ENCODE measurements around the gene MRPS24. TPM values are rescaled to one million over a fixed set of nuclear protein-coding genes. Genes with fewer than 3 reads are reported as not detected.
"Not testable (repeated sequence)": the region's sequence is repeated elsewhere in the genome, so short reads cannot be mapped to it uniquely, and the experiment has no call there.

The MRPS24 gene
- total RNA-seq, 1 donor from 2014 or later: 51.8 TPM

DNA sequence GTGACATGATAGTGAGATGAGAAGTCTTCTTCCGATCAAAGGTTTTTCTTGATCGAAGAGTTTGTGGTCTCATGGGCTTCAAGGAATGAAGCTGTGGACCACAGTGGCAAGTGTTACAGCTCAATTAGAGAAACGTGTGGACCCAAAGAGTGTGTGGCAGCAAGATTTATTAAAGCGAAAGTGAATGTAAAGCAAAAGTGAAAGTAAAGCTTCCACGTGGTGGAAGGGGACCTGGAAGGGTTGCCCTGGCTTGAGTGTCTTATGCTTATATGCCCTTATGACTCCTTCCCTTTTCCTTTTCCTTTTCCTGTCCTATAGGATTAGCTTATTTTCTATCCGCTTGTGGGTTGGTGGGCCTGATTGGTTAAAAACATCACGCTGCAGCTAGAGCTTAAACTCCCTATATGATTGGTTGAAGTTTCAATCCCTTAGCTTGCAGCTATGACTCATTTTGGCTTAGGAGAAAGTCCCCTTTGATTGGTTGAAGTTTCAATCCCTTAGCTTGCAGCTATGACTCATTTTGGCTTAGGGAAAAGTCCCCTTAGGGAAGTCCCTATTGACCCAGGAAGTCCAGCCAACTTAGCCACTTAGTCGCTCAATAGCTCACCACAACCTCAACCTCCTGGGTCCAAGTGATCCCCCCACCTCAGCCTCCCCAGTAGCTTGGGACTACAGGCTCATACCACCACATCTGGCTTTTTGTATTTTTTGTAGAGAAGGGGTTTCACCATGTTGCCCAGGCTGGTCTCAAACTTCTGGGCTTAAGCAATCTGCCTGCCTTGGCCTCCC lies 34.7 kb downstream of the MRPS24 start:
- H3K4me3 Mint-ChIP-seq (ENCODE audit: unreplicated experiment): no peak overlapping the region
- no peak overlapping the region for H3K27ac Mint-ChIP-seq (ENCODE audit: unreplicated experiment)
- no peaks in the 10 kb centered on the region for H3K36me3 Mint-ChIP-seq (ENCODE audit: low read depth, unreplicated experiment)
- peaks cover 2% of the 10 kb centered on the region for H3K27me3 Mint-ChIP-seq (ENCODE audit: unreplicated experiment)
- H3K4me1 Mint-ChIP-seq (ENCODE audit: unreplicated experiment): no peaks in the 10 kb centered on the region
- TF ChIP-seq, protein P1, sequence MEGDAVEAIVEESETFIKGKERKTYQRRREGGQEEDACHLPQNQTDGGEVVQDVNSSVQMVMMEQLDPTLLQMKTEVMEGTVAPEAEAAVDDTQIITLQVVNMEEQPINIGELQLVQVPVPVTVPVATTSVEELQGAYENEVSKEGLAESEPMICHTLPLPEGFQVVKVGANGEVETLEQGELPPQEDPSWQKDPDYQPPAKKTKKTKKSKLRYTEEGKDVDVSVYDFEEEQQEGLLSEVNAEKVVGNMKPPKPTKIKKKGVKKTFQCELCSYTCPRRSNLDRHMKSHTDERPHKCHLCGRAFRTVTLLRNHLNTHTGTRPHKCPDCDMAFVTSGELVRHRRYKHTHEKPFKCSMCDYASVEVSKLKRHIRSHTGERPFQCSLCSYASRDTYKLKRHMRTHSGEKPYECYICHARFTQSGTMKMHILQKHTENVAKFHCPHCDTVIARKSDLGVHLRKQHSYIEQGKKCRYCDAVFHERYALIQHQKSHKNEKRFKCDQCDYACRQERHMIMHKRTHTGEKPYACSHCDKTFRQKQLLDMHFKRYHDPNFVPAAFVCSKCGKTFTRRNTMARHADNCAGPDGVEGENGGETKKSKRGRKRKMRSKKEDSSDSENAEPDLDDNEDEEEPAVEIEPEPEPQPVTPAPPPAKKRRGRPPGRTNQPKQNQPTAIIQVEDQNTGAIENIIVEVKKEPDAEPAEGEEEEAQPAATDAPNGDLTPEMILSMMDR (IDR thresholded peaks at IDR 0.05; ENCODE audit: unreplicated experiment): no peak
- no peak for DNase-seq (ENCODE audit: low spot score)
- H3K9me3 Mint-ChIP-seq (ENCODE audit: unreplicated experiment): peaks cover 3% of the 10 kb centered on the region

DNA sequence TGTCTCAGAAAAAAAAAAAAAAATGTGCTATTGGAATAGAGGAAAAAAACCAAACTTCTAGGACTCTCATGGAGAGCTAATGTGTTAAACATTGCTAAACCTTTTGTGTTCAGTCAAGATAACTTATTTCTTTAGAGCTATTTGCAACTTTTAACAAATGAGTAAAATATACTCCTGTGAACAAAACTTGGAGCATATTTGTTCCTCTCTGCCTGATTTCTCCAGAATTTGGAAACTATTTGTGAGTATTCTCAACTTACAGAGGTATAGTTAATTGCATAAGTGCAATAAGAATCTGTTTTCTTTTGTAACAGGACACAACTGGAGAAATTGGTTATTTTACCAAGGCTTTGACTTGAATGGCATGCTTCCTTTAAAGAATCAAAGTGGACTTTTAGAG lies 38.4 kb downstream of the MRPS24 start:
- not testable (repeated sequence) for H3K9me3 Mint-ChIP-seq (ENCODE audit: unreplicated experiment); H3K27me3 Mint-ChIP-seq (ENCODE audit: unreplicated experiment); H3K4me1 Mint-ChIP-seq (ENCODE audit: unreplicated experiment); H3K4me3 Mint-ChIP-seq (ENCODE audit: unreplicated experiment); H3K27ac Mint-ChIP-seq (ENCODE audit: unreplicated experiment); DNase-seq (ENCODE audit: low spot score); H3K36me3 Mint-ChIP-seq (ENCODE audit: low read depth, unreplicated experiment)

DNA sequence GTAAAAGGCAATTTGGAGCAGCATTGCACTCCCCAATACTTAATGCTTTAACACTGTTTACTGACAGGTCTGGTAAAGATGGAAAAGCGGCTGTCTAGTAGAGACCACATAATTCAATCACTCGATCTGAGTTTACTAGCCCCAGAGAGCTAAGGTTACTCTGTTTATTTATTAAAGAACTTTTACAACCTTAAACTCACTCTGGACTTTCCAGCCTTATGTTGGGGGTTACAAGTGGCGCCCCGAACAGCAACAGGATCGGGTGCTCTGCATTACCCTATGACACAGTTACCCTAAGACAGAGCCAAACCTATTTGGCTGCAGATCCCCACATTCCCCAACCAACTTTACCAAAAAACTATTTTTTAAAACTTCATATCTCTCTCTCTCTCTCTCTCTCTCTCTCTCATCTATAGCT lies 43.9 kb downstream of the MRPS24 start:
- Mint-ChIP-seq H3K27ac (ENCODE audit: unreplicated experiment) (no peak overlapping the region), H3K36me3 (ENCODE audit: low read depth, unreplicated experiment) (peaks cover 6% of the 10 kb centered on the region), H3K9me3 (ENCODE audit: unreplicated experiment) (no peaks in the 10 kb centered on the region), H3K27me3 (ENCODE audit: unreplicated experiment) (no peaks in the 10 kb centered on the region), H3K4me3 (ENCODE audit: unreplicated experiment) (no peak overlapping the region), H3K4me1 (ENCODE audit: unreplicated experiment) (no peaks in the 10 kb centered on the region)
- no peak for DNase-seq (ENCODE audit: low spot score)
- TF ChIP-seq, protein P1 (IDR thresholded peaks at IDR 0.05; ENCODE audit: unreplicated experiment): no peak

DNA sequence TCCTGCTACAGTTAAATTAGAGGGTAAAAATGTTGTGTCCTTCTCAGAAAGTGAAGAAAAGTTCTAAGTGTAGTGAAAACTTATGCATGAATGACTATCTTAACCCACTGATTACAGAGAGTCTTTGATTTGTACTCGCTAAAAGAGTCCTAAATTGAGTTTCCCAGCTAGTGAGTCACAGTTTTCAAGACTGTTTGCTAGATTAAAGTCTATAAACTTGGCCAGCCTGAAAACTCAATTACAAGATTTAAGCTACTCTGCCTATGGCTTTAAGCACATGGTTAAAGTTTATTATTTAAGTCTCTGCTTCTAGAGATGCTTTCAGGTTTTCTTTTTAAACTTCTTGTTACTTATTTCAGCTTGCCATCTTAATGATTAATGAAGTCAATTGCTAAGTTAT lies 44.4 kb downstream of the MRPS24 start:
- Mint-ChIP-seq H3K9me3 (ENCODE audit: unreplicated experiment) (no peaks in the 10 kb centered on the region), H3K4me1 (ENCODE audit: unreplicated experiment) (no peaks in the 10 kb centered on the region), H3K36me3 (ENCODE audit: low read depth, unreplicated experiment) (peaks cover 6% of the 10 kb centered on the region), H3K27ac (ENCODE audit: unreplicated experiment) (no peak overlapping the region), H3K27me3 (ENCODE audit: unreplicated experiment) (no peaks in the 10 kb centered on the region), H3K4me3 (ENCODE audit: unreplicated experiment) (no peak overlapping the region)
- TF ChIP-seq, protein P1 (IDR thresholded peaks at IDR 0.05; ENCODE audit: unreplicated experiment): no peak
- DNase-seq (ENCODE audit: low spot score): no peak

DNA sequence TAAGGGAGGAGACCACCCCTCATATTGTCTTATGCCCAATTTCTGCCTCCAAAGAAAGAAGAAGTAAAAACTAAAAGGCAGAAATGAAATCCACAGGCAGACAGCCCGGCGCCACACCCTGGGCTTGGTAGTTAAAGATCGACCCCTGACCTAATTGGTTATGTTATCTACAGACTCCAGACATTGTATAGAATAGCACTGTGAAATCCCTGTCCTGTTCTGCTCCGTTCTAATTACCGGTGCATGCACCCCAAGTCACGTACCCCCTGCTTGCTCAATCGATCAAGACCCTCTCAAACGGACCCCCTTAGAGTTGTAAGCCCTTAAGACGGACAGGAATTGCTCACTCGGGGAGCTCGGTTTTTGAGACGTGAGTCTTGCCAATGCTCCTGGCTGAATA lies 44.8 kb downstream of the MRPS24 start:
- not testable (repeated sequence) for H3K27me3 Mint-ChIP-seq (ENCODE audit: unreplicated experiment); H3K27ac Mint-ChIP-seq (ENCODE audit: unreplicated experiment); H3K9me3 Mint-ChIP-seq (ENCODE audit: unreplicated experiment); H3K4me1 Mint-ChIP-seq (ENCODE audit: unreplicated experiment); H3K4me3 Mint-ChIP-seq (ENCODE audit: unreplicated experiment); DNase-seq (ENCODE audit: low spot score); H3K36me3 Mint-ChIP-seq (ENCODE audit: low read depth, unreplicated experiment)

DNA sequence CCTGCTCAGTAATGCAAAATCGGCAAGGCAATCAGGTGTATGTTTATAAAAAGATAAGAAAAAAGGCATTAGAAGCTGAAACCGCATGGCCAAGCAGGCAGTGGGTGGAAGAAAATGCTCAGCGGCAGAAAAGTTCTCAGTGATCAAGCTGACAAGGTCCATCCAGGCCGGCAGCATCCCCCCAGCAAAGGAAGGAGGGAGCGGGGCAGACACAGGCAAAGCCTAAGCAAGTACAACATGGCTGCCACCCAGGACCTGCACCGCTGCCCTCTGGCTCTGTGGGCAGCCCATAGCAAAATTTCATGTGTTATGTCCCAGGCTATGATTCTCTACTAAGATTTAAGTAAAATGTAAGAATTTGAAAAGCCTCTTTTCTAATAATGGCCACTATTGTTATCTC lies 45.4 kb downstream of the MRPS24 start:
- Mint-ChIP-seq H3K36me3 (ENCODE audit: low read depth, unreplicated experiment) (peaks cover 2% of the 10 kb centered on the region), H3K4me3 (ENCODE audit: unreplicated experiment) (no peak overlapping the region), H3K9me3 (ENCODE audit: unreplicated experiment) (no peaks in the 10 kb centered on the region), H3K4me1 (ENCODE audit: unreplicated experiment) (no peaks in the 10 kb centered on the region), H3K27ac (ENCODE audit: unreplicated experiment) (no peak overlapping the region), H3K27me3 (ENCODE audit: unreplicated experiment) (no peaks in the 10 kb centered on the region)
- DNase-seq (ENCODE audit: low spot score): no peak
- TF ChIP-seq, protein P1 (IDR thresholded peaks at IDR 0.05; ENCODE audit: unreplicated experiment): no peak

DNA sequence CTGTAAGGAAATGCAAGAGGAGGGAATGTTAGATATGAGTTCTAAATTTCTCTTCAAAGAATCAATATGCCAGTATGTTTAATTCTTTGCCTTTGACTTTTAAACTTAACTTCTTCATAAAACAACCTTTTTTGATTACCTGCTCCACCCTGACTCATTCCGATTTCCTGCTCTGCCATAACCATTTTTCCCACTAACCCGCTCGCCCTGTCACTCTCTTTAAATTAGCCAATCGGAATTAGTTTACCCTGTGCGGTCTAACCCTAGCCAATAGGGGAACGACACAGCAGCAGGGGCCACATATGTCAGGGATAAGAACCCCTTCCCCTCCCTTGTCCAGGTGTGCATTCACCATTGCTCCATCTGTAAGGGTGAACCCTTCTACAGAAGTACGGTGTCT lies 45.9 kb downstream of the MRPS24 start:
- H3K27me3 Mint-ChIP-seq (ENCODE audit: unreplicated experiment); DNase-seq (ENCODE audit: low spot score); H3K36me3 Mint-ChIP-seq (ENCODE audit: low read depth, unreplicated experiment); H3K27ac Mint-ChIP-seq (ENCODE audit: unreplicated experiment); H3K9me3 Mint-ChIP-seq (ENCODE audit: unreplicated experiment); H3K4me3 Mint-ChIP-seq (ENCODE audit: unreplicated experiment); H3K4me1 Mint-ChIP-seq (ENCODE audit: unreplicated experiment): not testable (repeated sequence)
